Measurements from ENCODE around the gene CNTNAP2.

GRCh38 chr7:148191391-148192065 lies 2074.9 kb downstream of the CNTNAP2 start:
- TF ChIP-seq CTCF (IDR thresholded peaks at IDR 0.05) (no peak), POLR2AphosphoS5 (IDR thresholded peaks at IDR 0.05) (peak in 1 of 3 donors; percentile 17)

Measured in stomach (tissue), 4 donors.